ENCODE measurements around the gene NECTIN1.
"Not testable (repeated sequence)": the region's sequence is repeated elsewhere in the genome, so short reads cannot be mapped to it uniquely, and the experiment has no call there.

NECTIN1 gene

DNA sequence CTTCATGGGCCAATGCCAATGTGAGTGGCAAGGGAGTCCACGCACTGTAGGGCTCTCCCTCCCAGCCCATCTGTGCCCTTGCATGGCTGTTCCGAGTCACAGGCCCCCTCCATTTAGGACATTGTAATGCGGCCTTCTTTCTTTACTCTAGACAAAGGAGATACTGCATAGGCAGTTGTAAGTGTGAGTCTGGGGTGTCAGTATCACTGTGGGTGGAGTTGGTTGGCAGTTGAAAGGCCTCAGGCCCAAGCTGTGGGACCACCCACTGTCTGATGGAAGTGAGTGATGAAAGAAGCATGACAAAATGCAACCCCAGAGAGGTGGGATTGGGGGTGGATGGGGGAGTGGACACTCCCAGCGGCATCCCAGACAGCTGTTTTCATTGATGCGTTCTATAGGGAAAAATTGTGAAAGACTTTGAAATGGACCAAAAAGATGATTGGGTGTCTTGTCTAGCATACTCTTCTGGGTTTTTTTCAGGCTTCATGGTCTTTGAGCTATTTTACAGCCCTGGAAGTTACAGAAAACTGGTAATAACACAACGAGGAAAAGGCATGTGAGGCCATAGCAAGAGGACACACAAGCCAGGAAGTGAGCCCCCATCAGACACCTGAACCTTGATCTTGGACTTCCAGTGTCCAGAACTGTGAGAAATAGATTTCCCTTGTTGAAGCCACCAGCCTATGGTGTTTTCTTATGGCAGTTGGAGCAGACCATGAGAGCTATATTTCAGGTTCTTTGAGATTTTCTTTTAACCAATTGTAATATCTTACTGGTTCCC, 114.6 kb downstream of the NECTIN1 start:
- no peak for DNase-seq

DNA sequence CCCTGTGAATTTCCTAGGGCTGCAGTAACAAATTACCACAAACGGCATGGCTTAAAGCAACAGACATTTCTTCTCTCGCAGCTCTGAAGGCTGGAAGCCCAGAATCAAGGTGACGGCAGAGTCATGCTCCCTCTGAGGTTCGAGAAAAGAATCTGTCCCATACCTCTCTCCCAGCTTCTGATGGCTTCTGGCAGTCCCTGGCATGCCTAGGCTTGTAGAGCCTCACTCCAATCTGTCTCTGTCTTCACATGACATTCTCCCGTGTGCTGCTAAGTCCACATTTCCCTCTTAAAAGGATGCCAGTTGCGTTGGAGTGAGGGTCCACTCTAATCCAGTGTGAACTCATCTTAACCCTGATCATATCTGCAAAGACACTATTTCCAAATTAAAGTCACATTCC, 116.2 kb downstream of the NECTIN1 start:
- no peak for DNase-seq

DNA sequence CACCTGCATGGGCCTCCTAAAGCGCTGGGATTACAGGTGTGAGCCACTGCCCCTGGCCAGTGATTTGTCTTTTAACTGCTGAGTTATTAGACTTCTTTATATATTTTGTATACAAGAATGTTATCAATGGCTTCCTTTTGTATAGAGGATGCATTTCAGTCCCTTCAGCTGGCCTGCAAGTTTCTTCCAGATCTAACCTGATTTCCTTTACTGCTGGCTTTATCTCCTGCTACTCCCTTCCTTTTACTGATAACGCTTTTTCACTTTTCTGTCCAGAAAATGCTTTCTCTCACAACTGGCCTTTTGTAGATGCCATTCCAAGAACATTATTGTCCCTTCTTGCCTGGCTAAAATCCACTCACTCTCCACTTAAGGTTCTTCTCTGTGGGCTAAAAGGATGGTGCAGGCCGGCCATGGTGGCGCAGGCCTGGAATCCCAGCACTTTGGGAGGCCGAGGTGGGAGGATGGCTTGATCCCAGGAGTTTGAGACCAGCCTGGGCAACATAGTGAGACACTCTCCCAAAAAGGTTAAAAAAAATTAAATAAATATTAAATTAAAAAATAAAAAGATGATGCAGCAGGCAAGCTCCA, 118.1 kb downstream of the NECTIN1 start:
- no peak for DNase-seq

- DNase-seq = no peak
These were observed 120.2 kb downstream of the NECTIN1 start for GRCh38 chr11:119608781-119609180.

DNA sequence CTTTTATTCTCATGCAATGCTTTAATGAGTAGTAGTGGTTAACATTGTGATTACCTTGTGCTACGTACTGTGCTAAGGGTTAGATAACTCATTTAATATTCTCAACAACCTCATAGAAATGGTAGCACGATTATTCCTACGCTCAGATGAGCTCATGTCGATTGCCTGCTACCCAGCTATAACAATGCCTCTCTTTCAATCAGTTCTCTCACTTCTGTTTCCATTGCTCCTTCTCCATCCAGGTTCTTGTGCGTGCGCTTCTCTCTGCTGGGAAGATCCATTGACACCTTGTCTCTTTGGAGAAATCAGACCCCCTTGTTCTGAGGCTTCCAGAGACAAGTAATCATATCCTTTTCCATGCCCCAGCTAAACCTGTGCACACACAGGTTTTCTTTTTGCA, 120.8 kb downstream of the NECTIN1 start:
- no peak for DNase-seq

GRCh38 chr11:119607726-119608125, 121.3 kb downstream of the NECTIN1 start:
- DNase-seq = no peak

- no peak for DNase-seq
These were observed 123.8 kb downstream of the NECTIN1 start for GRCh38 chr11:119605137-119605665.

DNA sequence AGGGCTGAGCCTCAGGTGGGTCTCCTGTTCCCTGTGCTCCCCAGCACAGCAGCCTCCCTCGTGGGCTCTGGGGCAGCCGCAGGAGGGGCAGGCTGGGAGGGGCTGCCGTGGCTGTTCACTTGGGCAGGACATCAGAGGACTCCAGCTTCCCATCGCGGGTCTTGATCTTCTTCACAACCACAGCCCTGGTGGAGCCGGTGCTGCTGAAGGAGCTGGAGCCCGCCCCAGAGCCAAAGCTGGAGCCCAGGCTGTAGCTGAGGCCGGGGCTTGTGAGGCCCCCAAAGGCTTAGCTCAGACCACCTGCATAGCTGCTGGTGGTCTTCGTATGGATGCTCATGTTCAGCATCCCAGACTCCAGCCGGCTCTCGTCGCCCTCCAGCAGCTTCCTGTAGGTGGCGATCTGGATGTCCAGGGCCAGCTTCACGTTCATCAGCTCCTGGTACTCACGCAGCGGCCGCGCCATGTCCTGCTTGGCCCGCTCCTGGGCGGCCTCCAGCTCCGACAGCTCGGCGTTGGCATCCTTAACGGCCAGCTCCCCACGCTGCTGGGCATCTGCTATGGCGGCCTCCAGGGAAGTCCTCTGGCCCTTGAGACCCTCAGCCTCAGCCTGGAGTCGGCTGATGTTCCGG, 126.1 kb downstream of the NECTIN1 start:
- no peak for DNase-seq

DNA sequence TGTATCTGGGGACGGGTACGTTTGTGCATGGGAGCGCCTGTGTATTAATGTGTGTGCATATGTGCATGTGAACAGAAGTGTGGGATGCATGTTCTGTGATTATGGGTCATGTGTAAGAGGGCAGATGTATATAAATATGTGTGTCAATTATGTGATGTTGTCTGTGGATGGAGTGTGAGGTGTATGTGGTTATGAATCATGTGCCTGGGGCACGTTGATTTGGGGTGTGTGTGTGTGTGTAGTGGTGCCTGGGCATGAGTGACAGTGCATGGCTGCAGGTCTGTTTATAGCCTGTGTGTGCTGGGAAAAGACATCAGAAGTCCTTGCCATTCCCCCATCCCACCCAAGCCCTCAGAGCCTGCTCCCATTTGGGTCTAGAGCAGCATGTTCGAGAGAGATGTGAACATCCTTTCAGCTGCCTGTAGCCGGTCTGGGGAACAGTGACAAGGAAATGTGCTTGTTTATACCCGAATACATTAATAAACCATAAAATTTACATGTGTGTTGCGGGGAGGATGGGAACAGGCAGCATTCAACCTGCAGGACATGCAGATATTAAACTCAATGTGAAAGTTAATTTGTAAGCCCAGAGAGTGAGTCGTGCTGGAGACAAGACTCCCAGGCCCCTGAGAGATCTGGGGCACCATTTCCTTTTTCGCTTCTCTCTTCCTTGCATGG, 129.0 kb downstream of the NECTIN1 start:
- no peak for DNase-seq

DNA sequence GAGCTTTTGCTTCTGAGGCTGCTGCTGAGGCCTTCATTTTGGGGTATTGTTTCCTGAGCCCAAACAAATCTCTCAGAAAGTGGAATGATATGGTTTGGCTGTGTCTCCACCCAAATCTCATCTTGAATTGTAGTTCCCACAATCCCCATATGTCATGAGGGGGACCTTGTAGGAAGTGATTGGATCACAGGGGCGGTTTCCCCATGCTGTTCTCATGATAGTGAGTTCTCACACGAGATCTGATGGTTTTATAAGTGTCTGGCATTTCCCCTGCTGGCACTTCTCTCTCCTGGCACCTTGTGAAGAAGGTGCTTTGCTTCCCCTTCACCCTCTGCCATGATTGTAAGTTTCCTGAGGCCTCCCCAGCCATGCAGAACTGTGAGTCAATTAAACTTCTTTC, 133.1 kb downstream of the NECTIN1 start:
- DNase-seq = not testable (repeated sequence)

GRCh38 chr11:119594639-119595249, 134.3 kb downstream of the NECTIN1 start:
- DNase-seq = peak; percentile 73

- DNase-seq = no peak
These were observed 135.7 kb downstream of the NECTIN1 start for GRCh38 chr11:119593346-119593745.

DNA sequence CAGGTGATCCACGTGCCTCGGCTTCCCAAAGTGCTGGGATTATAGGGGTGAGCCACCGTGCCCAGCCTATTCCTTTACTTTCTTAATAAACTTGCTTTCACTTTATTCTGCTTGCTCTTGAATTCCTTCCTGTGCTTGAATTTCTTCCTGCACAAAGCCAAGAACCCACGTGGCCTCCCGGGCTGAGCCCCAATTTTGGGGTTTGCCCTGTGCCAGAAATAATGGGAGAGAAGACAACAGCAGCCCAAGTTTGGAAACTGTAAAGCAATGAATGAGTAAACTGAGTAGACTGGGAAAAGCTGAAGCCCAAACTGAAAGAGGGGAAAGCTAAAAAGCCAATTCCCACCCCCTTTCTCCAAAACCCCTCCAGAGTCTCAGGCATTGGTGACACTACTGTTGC, 136.4 kb downstream of the NECTIN1 start:
- no peak for DNase-seq

- DNase-seq = peak; percentile 19
These were observed 137.1 kb downstream of the NECTIN1 start for GRCh38 chr11:119591836-119592310.

- peak; percentile 12 for DNase-seq
These were observed 138.2 kb downstream of the NECTIN1 start for GRCh38 chr11:119590651-119591351.

- DNase-seq = no peak
These were observed 140.0 kb downstream of the NECTIN1 start for GRCh38 chr11:119589001-119589400.

All from fibroblast of skin of right biceps (primary cell).